LHCN-M2 (cell line): ENCODE results near the gene SLC35B4. TPM values are rescaled to one million over a fixed set of nuclear protein-coding genes. Genes with fewer than 3 reads are reported as not detected.

Source experiments
- DNase-seq: peaks from one replicate; pipeline ENCODE4 v3.0.0-alpha.2; 2012; ENCODE audit warnings: low read depth
- polyA plus RNA-seq: library from polyadenylated mRNA; unstranded; fragments of >200 nt; gene quantifications from one replicate; pipeline ENCODE4 v1.2.1, GENCODE V29; 2012; ENCODE audit warnings: missing spikeins
- total RNA-seq: library from RNA; depleted of rRNA; stranded (reverse); fragments of >200 nt; gene quantifications from 2 replicates; pipeline ENCODE4 v1.2.3, GENCODE V29; 2014; rRNA removed

Gene SLC35B4, protein sequence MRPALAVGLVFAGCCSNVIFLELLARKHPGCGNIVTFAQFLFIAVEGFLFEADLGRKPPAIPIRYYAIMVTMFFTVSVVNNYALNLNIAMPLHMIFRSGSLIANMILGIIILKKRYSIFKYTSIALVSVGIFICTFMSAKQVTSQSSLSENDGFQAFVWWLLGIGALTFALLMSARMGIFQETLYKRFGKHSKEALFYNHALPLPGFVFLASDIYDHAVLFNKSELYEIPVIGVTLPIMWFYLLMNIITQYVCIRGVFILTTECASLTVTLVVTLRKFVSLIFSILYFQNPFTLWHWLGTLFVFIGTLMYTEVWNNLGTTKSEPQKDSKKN
- 25.8 and 28.4 TPM in 2 replicates for total RNA-seq
- polyA plus RNA-seq = 15.6 TPM

- peak; percentile 97 for DNase-seq
Observed at GRCh38 chr7:134316539-134317344, at the start of gene SLC35B4. TSS of gene SLC35B4 (minus strand) at chr7:134316930. CDS start at chr7:134316751, 179 bp downstream.

DNA sequence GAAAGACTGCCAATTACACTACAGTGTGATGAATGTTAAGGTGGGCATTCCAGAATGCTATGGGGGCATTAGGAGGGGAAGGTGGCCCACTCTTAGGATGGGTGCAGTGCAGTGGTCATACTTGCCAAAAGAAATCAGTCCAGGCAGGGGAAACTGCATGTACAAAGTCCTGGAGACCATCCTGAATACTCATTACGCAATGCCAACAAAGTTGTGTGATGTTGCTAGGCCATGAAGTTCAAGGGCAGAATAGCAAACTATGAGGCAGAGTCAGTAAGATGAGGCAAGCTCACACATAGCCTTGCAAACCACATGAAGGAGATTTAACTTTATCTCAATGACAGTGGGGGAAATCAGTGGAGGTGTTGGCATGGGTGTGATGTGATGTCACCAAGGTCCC lies 49.8 kb upstream of the SLC35B4 start:
- no peak for DNase-seq

- peak; percentile 65 for DNase-seq
Observed at GRCh38 chr7:134365341-134366054, 48.8 kb upstream of the SLC35B4 start.

DNA sequence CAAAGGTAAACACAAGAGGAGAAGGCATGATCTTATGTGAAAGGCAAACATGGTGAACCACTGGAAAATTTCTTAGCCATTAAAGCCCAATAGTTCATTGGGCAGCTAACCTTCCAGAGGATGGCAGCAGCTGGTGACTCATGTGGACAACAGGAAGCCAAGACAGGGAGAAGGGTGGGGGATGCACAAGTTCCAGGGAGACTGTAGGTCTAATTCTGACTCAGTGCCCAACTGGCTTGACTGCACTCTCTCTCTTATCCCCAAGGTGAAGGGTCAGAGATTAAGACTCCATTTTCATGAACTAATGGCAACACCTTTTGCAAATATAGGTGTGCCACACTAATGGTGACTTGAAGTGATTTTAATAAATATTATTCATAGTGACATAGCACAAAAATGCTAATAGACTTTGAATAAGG lies 47.9 kb upstream of the SLC35B4 start:
- DNase-seq = peak; percentile 87

- no peak for DNase-seq
Observed at GRCh38 chr7:134362587-134363483, 46.1 kb upstream of the SLC35B4 start.

GRCh38 chr7:134359787-134360432 lies 43.2 kb upstream of the SLC35B4 start:
- no peak for DNase-seq

DNA sequence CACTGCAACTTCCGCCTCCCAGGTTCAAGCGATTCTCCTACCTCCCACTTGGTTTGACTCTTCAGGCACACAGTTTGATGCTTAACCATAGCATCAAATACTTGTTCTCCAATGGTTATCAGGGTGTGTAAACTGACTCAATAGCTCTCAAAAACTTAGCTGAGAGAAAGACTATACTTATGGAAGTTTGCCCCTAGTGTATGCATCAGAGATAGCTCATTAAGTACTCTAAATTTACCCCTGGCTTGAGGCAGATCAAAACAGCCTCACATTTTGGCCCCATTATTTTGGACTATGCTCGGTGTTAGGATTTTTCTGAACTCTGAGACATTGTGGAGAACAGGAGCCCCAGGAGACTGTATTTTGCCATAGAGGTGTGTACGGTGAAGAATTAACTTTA lies 40.8 kb upstream of the SLC35B4 start:
- no peak for DNase-seq

GRCh38 chr7:134356421-134356936 lies 39.7 kb upstream of the SLC35B4 start:
- no peak for DNase-seq

DNA sequence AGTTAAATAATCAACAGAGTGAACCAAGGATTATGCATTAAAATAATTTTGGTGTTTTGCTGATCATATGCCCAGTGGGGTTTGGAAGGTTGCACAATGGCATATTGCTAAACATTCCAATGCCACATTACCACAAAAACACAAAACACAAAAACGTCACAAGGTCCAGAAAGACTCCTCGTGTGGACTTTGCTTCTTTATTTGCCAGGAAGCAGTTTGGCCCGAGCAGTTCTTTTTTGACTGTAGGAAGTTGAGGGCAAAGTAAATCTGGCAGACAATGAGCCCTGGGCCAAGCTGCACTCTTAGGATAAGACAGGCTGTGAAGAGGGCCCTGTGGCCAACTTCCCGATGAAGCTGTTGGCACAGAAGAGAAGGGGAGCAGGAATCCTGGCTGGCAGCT lies 39.2 kb upstream of the SLC35B4 start:
- DNase-seq = peak; percentile 56

DNA sequence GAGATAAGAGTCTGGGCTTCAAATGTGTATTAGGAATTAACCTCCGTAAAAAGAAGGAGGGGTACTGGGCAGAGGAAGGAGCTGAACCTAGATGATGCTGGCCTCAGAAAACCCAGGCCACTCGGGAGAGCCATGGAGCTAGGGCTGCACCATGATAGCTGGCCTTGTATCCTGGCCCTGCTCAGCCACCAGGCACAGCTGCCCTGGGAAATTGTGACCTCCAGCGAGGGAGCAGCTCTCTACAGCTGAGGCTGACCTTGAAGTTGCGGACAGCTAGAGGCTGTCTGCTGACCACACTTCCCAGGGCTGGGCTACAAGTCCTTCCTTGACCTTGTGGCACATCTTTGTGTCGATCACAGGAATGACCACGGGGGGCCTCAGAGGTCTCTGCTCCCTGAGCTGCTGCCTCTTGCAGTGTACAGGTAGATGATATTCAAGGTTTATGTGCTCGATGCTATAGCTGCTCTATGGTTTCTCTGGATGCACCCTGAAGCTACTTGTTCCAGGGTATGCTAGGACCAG lies 38.3 kb upstream of the SLC35B4 start:
- DNase-seq = no peak

- DNase-seq = no peak
Observed at GRCh38 chr7:134353411-134353810, 36.7 kb upstream of the SLC35B4 start.

GRCh38 chr7:134351424-134351823 lies 34.7 kb upstream of the SLC35B4 start:
- DNase-seq = no peak

DNA sequence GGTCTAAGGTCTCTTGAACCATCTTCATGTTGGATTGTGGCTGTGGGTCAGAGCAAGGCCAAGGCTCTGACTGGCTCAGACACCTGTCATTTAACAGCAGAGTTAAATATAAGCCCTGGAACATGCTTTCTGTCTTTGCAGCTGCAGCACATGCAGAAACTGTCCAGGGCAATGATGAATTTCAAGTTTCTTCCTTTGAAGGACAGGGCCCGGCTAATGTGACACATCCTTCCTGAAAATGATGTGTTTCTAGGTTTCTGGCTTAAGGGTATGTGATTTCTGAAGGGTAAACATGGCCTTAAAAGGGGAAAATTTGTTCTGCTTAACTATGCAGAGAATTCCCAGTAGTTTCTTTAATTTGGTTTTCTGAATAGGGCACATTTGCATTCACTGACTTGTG lies 34.0 kb upstream of the SLC35B4 start:
- DNase-seq = no peak

GRCh38 chr7:134347567-134347966 lies 30.8 kb upstream of the SLC35B4 start:
- DNase-seq = no peak

- no peak for DNase-seq
Observed at GRCh38 chr7:134343796-134344195, 27.1 kb upstream of the SLC35B4 start.

GRCh38 chr7:134343136-134343535 lies 26.4 kb upstream of the SLC35B4 start:
- no peak for DNase-seq

- no peak for DNase-seq
Observed at GRCh38 chr7:134339475-134339874, 22.7 kb upstream of the SLC35B4 start.

DNA sequence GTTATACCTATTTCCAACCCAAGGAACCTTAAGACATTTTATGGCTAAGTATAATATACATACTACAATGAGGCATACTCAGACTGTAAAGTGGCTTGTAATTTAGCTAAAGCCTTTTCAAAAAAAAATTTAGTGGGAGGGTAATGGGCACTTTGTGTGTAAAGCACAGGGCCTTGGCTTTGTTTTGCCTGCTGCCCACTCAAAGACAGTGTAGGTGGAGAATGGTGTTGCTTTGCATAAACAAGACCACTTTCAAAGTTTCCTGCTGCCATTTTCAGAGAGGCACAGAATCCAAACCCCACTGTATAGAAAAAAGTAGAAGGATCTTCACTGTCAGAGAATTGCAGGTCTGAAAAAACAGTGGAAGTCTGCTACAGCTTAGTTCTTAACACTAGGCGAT lies 21.2 kb upstream of the SLC35B4 start:
- no peak for DNase-seq

DNA sequence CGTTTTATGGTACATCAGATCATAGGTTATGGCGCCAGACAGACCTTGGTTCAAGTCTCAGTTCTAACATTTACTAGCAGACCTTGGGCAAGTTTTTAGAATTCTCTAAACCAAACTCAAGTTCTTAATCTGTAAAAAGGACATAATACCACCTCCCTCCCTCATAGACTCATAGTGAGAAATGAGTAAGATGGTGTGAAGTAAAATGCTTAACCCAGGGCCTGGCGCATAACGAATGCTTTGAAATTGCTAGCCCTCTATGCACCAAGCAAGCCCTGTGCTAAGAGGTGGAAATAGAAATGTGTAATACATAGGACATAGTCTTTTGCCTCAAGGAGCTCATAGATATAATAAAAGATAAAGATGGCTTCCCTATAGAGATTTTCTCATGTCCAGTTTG lies 17.7 kb upstream of the SLC35B4 start:
- no peak for DNase-seq

GRCh38 chr7:134333943-134334342 lies 17.2 kb upstream of the SLC35B4 start:
- DNase-seq = no peak
